CD4-positive, alpha-beta T cell (primary cell): ENCODE results near the gene AUP1. TPM values are rescaled to one million over a fixed set of nuclear protein-coding genes. Genes with fewer than 3 reads are reported as not detected.
A peak's percentile ranks its signal among the peaks of the same experiment; 100 is the strongest.

Source experiments
- ATAC-seq: fragments of 200-7000 bp; cut with Tn5 transposase; one replicate; pipeline ENCODE4 v1.10.0; 2022; ENCODE audit warnings: mild to moderate bottlenecking; ENCODE audit not compliant: poor library complexity
- CTCF ChIA-PET: fragments of 350-600 bp; sonication (Branson Sonifier 250); formaldehyde crosslinking; loops from one replicate; lab custom pipeline; 2021; ENCODE audit warnings: antibody characterized with exemption, inconsistent platforms; lab: Charles Lee
- POLR2A ChIA-PET: fragments of 350-600 bp; sonication (Branson Sonifier 250); formaldehyde crosslinking; loops from one replicate; lab custom pipeline; 2021; ENCODE audit warnings: antibody characterized with exemption, inconsistent platforms; lab: Charles Lee
- DNase-seq, 14 experiments: peaks; one replicate each; pipeline ENCODE4 v3.0.0-alpha.2; 2013 to 2020; ENCODE audit warnings: mixed read lengths in 2 of 14
- H3K27ac ChIP-seq, 2 donors: one replicate each; pipeline versions ENCODE4 v1.5.1 to v1.7.0; 2013; ENCODE audit warnings: low read length in 2 of 2, low read depth in 1 of 2, mild to moderate bottlenecking in 1 of 2
- H3K27me3 ChIP-seq, 2 experiments: 1 replicate in 1 of 2; 2 replicates in 1 of 2; pipeline versions ENCODE4 v1.6.1 to v1.7.0; 2013; ENCODE audit warnings: low read length in 2 of 2, control low read depth in 1 of 2, mild to moderate bottlenecking in 1 of 2, moderate library complexity in 1 of 2; ENCODE audit not compliant: insufficient read depth in 2 of 2, control insufficient read depth in 1 of 2
- H3K36me3 ChIP-seq: one replicate; pipeline ENCODE4 v1.6.1; 2013; ENCODE audit warnings: low read length, control low read depth; ENCODE audit not compliant: insufficient read depth
- H3K4me1 ChIP-seq: one replicate; pipeline ENCODE4 v1.6.1; 2013; ENCODE audit warnings: low read length, control low read depth; ENCODE audit not compliant: insufficient read depth
- H3K4me3 ChIP-seq: one replicate; pipeline ENCODE4 v1.5.1; 2013; ENCODE audit warnings: mild to moderate bottlenecking, low read length, moderate library complexity
- H3K9me3 ChIP-seq, 2 experiments: 1 replicate in 1 of 2; 2 replicates in 1 of 2; pipeline versions ENCODE4 v1.6.1 to v1.7.0; 2013; ENCODE audit warnings: low read length in 2 of 2, mild to moderate bottlenecking in 2 of 2, control low read depth in 1 of 2, moderate library complexity in 1 of 2; ENCODE audit not compliant: control insufficient read depth in 1 of 2, insufficient read depth in 1 of 2
- H3K27ac Mint-ChIP-seq: one replicate; pipeline ENCODE4 v1.8.0; 2020; ENCODE audit warnings: mixed read lengths
- H3K27me3 Mint-ChIP-seq: one replicate; pipeline ENCODE4 v1.8.0; 2021; ENCODE audit warnings: mixed read lengths
- H3K36me3 Mint-ChIP-seq: one replicate; pipeline ENCODE4 v1.8.0; 2021; ENCODE audit warnings: low read depth, mixed read lengths
- H3K4me1 Mint-ChIP-seq: one replicate; pipeline ENCODE4 v1.8.0; 2021; ENCODE audit warnings: low read depth, mixed read lengths
- H3K4me3 Mint-ChIP-seq: one replicate; pipeline ENCODE4 v1.8.0; 2020; ENCODE audit warnings: mild to moderate bottlenecking, mixed read lengths
- H3K9me3 Mint-ChIP-seq: one replicate; pipeline ENCODE4 v1.8.0; 2020; ENCODE audit warnings: mixed read lengths
- CTCF ChIP-seq: fragments of 200-600 bp; IDR thresholded peaks from one replicate; pipeline ENCODE4 v1.8.0; 2022; ENCODE audit warnings: antibody characterized with exemption, mild to moderate bottlenecking
- intact Hi-C, 2 experiments: fragments of 100-400 bp; cut with DNase I in 1 of 2; cut with micrococcal nuclease in 1 of 2; formaldehyde crosslinking; loops; one replicate each; pipeline versions ENCODE4 v1.15.1 to v1.9.0; 2023 to 2025; cut with DNase I, micrococcal nuclease
- total RNA-seq, 174 experiments: library from RNA in 2 of 174; stranded (reverse) in 2 of 174; gene quantifications; one replicate each; pipeline ENCODE4 v1.2.3 and lab custom pipeline; 2021 to 2026

The AUP1 gene
- total RNA-seq, 2 experiments from 2014 or later: 162 to 170 TPM

GRCh38 chr2:74527741-74528140 is 1.8 kb downstream of the AUP1 start:
- no peak for ATAC-seq
- intact Hi-C loops: loop anchor here in 1 of 2 experiments (2.0 kb wide), 2 partner anchors 13 to 45 kb away; partner anchors contain the start of genes CCDC142, TLX2 and TTC31
- Histone ChIP-seq H3K9me3 (peaks cover 0 to 6% of the 10 kb centered on the region in 2 experiments), H3K27me3 (no peaks in the 10 kb centered on the region), H3K4me1 (peaks cover 35% of the 10 kb centered on the region), H3K4me3 (no peak overlapping the region), H3K36me3 (peaks cover 36% of the 10 kb centered on the region), H3K27ac (no peak overlapping the region)
- peak overlapping the region; percentile 89 for H3K27ac Mint-ChIP-seq
- TF ChIP-seq CTCF: no peak
- H3K4me3 Mint-ChIP-seq: peak overlapping the region; percentile 92
- ChIA-PET CTCF (interaction anchor here (1.5 kb wide), 1 partner anchor 73 kb away, joined by 3 read pairs; the partner anchor contains the start of gene INO80B), POLR2A (interaction anchor here (2.4 to 2.5 kb wide), 2 partner anchors 14 to 28 kb away, joined by 10 read pairs; partner anchors contain the start of genes LBX2 and TLX2)
- peaks cover 57% of the 10 kb centered on the region for H3K36me3 Mint-ChIP-seq
- no peak for DNase-seq
- H3K9me3 Mint-ChIP-seq: no peaks in the 10 kb centered on the region
- H3K4me1 Mint-ChIP-seq: peaks cover 42% of the 10 kb centered on the region
- H3K27me3 Mint-ChIP-seq: peaks cover 1% of the 10 kb centered on the region

GRCh38 chr2:74526649-74527230 is 2.8 kb downstream of the AUP1 start:
- intact Hi-C loops: no loop called here
- Histone ChIP-seq H3K36me3 (peaks cover 32% of the 10 kb centered on the region), H3K4me3 (no peak overlapping the region), H3K27ac (no peak overlapping the region), H3K27me3 (no peaks in the 10 kb centered on the region), H3K9me3 (peaks cover 0 to 6% of the 10 kb centered on the region in 2 experiments), H3K4me1 (peaks cover 34% of the 10 kb centered on the region)
- no peak for DNase-seq
- TF ChIP-seq CTCF: no peak
- Mint-ChIP-seq H3K27me3 (peaks cover 11% of the 10 kb centered on the region), H3K4me1 (peaks cover 35% of the 10 kb centered on the region), H3K27ac (peak overlapping the region; percentile 71), H3K4me3 (peak overlapping the region; percentile 88), H3K9me3 (no peaks in the 10 kb centered on the region), H3K36me3 (peaks cover 51% of the 10 kb centered on the region)
- ChIA-PET CTCF (no interaction called here), POLR2A (interaction anchor here (0.7 to 1.9 kb wide), 6 partner anchors 11 to 348 kb away, joined by 3 to 8 read pairs (median 4); partner anchors contain the start of genes CCDC142, INO80B, MOB1A and MRPL53)
- ATAC-seq: no peak

GRCh38 chr2:74525717-74526648 is 3.5 kb downstream of the AUP1 start, which contains the start of gene DQX1:
TSS of gene DQX1 (minus strand) at chr2:74526231. CDS start at chr2:74525729, 502 bp downstream.
- Histone ChIP-seq H3K9me3 (peaks cover 0 to 6% of the 10 kb centered on the region in 2 experiments), H3K27ac (no peak within 1 kb of the TSS), H3K4me3 (no peak within 1 kb of the TSS), H3K36me3 (peaks cover 29% of the 10 kb centered on the region), H3K27me3 (no peaks in the 10 kb centered on the region), H3K4me1 (peaks cover 26% of the 10 kb centered on the region)
- intact Hi-C loops: no loop called here
- POLR2A ChIA-PET: interaction anchor here (0.7 to 1.9 kb wide), 6 partner anchors 10 to 348 kb away, joined by 3 to 8 read pairs (median 4); partner anchors contain the start of genes CCDC142, INO80B, MOB1A and MRPL53
- peaks cover 51% of the 10 kb centered on the region for H3K36me3 Mint-ChIP-seq
- H3K27me3 Mint-ChIP-seq: peaks cover 16% of the 10 kb centered on the region
- TF ChIP-seq CTCF: no peak
- peaks cover 29% of the 10 kb centered on the region for H3K4me1 Mint-ChIP-seq
- CTCF ChIA-PET: no interaction called here
- no peak for ATAC-seq
- H3K9me3 Mint-ChIP-seq: no peaks in the 10 kb centered on the region
- H3K27ac Mint-ChIP-seq: peak within 1 kb of the TSS; percentile 71
- peak in 4 of 14 experiments; percentile 23 to 75 (median 58) for DNase-seq
- peak within 1 kb of the TSS; percentile 88 for H3K4me3 Mint-ChIP-seq
